SK-N-SH treated with all-trans-retinoic acid at 6 μM for 48 hours (cell line): Measurements from ENCODE around the gene FXYD6.

Experiments
- CSDC2 ChIP-seq: fragments of 250-450 bp; sonication (Bioruptor Pico); IDR thresholded peaks from 2 replicates; pipeline ENCODE4 v1.5.0; 2020; ENCODE audit warnings: mild to moderate bottlenecking, moderate library complexity
- ESRRG ChIP-seq: fragments of 250-450 bp; sonication (Bioruptor Pico); IDR thresholded peaks from 2 replicates; pipeline ENCODE4 v1.6.1; 2021; ENCODE audit warnings: mild to moderate bottlenecking
- PATZ1 ChIP-seq: fragments of 250-450 bp; sonication (Bioruptor Pico); IDR thresholded peaks from 2 replicates; pipeline ENCODE4 v1.8.0; 2020; ENCODE audit warnings: mild to moderate bottlenecking, moderate library complexity, borderline replicate concordance
- RARB ChIP-seq: fragments of 250-450 bp; sonication (Bioruptor Pico); IDR thresholded peaks from 2 replicates; pipeline ENCODE4 v1.8.0; 2021; ENCODE audit warnings: mild to moderate bottlenecking, moderate library complexity
- SNAI2 ChIP-seq: fragments of 250-450 bp; sonication (Bioruptor Pico); IDR thresholded peaks from 2 replicates; pipeline ENCODE4 v1.5.0; 2020; ENCODE audit warnings: mild to moderate bottlenecking, moderate library complexity
- ZNF565 ChIP-seq: fragments of 450-650 bp; formaldehyde crosslinking; conservative IDR thresholded peaks from 2 replicates; pipeline ENCODE4 v1.5.0; 2020; ENCODE audit warnings: low read depth, mild to moderate bottlenecking, moderate library complexity
- TF ChIP-seq, protein P1 (sequence below): fragments of 250-450 bp; sonication (Bioruptor Pico); IDR thresholded peaks from 2 replicates; pipeline ENCODE4 v1.8.0; 2021; ENCODE audit warnings: low read depth, mild to moderate bottlenecking, moderate library complexity, borderline replicate concordance
- TF ChIP-seq, protein P2 (sequence below): fragments of 250-450 bp; sonication (Bioruptor Pico); IDR thresholded peaks from 2 replicates; pipeline ENCODE4 v1.5.1; 2021; ENCODE audit warnings: mild to moderate bottlenecking, moderate library complexity

DNA sequence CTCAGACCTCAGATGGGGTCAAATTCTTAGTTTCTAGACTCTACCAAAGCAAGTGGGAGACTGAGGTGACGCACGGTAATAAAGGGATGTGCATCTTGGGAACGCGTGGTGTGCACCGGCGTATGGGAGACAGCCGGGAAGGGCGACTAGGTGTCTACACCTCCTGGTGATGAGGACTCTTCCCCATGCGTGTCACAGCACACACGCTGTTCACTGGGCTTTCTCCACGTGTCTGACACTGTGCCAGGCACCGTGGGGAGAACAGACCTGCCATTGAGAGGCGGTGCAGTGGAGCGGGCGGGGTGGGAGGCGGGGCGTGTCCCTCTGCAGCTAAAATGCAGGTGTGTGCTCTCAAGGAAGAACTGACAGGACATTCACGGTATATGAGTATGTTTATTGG, 5.3 kb downstream of the FXYD6 start:
- TF ChIP-seq CSDC2 (CRISPR knock-in tag) (no peak), PATZ1 (CRISPR knock-in tag) (no peak), ZNF565 (CRISPR knock-in tag) (no peak), ESRRG (CRISPR knock-in tag) (no peak), RARB (CRISPR knock-in tag) (no peak), SNAI2 (CRISPR knock-in tag) (no peak)
- TF ChIP-seq, protein P1, sequence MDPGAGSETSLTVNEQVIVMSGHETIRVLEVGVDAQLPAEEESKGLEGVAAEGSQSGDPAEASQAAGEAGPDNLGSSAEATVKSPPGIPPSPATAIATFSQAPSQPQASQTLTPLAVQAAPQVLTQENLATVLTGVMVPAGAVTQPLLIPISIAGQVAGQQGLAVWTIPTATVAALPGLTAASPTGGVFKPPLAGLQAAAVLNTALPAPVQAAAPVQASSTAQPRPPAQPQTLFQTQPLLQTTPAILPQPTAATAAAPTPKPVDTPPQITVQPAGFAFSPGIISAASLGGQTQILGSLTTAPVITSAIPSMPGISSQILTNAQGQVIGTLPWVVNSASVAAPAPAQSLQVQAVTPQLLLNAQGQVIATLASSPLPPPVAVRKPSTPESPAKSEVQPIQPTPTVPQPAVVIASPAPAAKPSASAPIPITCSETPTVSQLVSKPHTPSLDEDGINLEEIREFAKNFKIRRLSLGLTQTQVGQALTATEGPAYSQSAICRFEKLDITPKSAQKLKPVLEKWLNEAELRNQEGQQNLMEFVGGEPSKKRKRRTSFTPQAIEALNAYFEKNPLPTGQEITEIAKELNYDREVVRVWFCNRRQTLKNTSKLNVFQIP (CRISPR knock-in tag), result no peak
- TF ChIP-seq, protein P2, sequence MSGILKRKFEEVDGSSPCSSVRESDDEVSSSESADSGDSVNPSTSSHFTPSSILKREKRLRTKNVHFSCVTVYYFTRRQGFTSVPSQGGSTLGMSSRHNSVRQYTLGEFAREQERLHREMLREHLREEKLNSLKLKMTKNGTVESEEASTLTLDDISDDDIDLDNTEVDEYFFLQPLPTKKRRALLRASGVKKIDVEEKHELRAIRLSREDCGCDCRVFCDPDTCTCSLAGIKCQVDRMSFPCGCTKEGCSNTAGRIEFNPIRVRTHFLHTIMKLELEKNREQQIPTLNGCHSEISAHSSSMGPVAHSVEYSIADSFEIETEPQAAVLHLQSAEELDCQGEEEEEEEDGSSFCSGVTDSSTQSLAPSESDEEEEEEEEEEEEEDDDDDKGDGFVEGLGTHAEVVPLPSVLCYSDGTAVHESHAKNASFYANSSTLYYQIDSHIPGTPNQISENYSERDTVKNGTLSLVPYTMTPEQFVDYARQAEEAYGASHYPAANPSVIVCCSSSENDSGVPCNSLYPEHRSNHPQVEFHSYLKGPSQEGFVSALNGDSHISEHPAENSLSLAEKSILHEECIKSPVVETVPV (CRISPR knock-in tag), result no peak
